Sigmoid colon (tissue), 7 donors: ENCODE results near the gene PGF. TPM values are rescaled to one million over a fixed set of nuclear protein-coding genes. Genes with fewer than 3 reads are reported as not detected.

Source experiments
- DNase-seq: peaks from one replicate; pipeline ENCODE4 v3.0.0-alpha.2; 2019
- H3K27ac ChIP-seq, 4 donors: fragments of 200-600 bp; sonication (generic); one replicate each; pipeline ENCODE4 v1.5.1; 2016 to 2019; ENCODE audit warnings: mild to moderate bottlenecking in 1 of 4
- H3K27me3 ChIP-seq, 3 donors: fragments of 200-600 bp; sonication (generic); one replicate each; pipeline ENCODE4 v1.5.1; 2019; ENCODE audit warnings: mild to moderate bottlenecking in 1 of 3
- H3K36me3 ChIP-seq, 4 donors: fragments of 200-600 bp; sonication (generic); one replicate each; pipeline ENCODE4 v1.5.1; 2016 to 2019
- H3K4me1 ChIP-seq, 4 donors: fragments of 200-600 bp; sonication (generic); one replicate each; pipeline ENCODE4 v1.5.1; 2017 to 2019
- H3K4me3 ChIP-seq, 4 donors: fragments of 200-600 bp; sonication (generic); one replicate each; pipeline ENCODE4 v1.5.1; 2017 to 2019; ENCODE audit warnings: mild to moderate bottlenecking in 2 of 4, moderate library complexity in 1 of 4
- H3K9me3 ChIP-seq, 4 donors: fragments of 200-600 bp in 3 of 4; sonication (generic) in 3 of 4; one replicate each; pipeline versions ENCODE4 v1.5.1 to v1.6.1; 2013 to 2019
- CTCF ChIP-seq, 4 experiments: fragments of 450-650 bp in 3 of 4; fragments of 200-600 bp in 1 of 4; IDR thresholded peaks; one replicate each; pipeline ENCODE4 v1.5.1; 2016 to 2019; ENCODE audit warnings: antibody characterized with exemption in 4 of 4, mild to moderate bottlenecking in 3 of 4, moderate library complexity in 2 of 4
- EP300 ChIP-seq, 4 donors: sonication (generic); formaldehyde crosslinking; IDR thresholded peaks; one replicate each; pipeline ENCODE4 v1.6.1; 2017; ENCODE audit warnings: antibody characterized with exemption in 4 of 4
- POLR2A ChIP-seq, 2 donors: fragments of 450-650 bp; IDR thresholded peaks; one replicate each; pipeline ENCODE4 v1.6.1; 2016; ENCODE audit warnings: antibody characterized with exemption in 2 of 2, mild to moderate bottlenecking in 2 of 2, moderate library complexity in 2 of 2
- POLR2AphosphoS5 ChIP-seq, 4 donors: sonication (generic); formaldehyde crosslinking; IDR thresholded peaks; one replicate each; pipeline ENCODE4 v1.6.1; 2017; ENCODE audit warnings: antibody characterized with exemption in 4 of 4
- WGBS, 2 donors: extraction: QIAGEN DNeasy Blood & Tissue Kit; methylation state at CpG; one replicate each; pipeline ENCODE4 v1.1.7; 2013; 5-methylcytosine and 5-hydroxymethylcytosine counted together
- intact Hi-C: fragments of 100-400 bp; cut with DNase I; formaldehyde crosslinking; loops from one replicate; pipeline ENCODE4 v1.15.1; 2023
- polyA plus RNA-seq, 3 donors: library from polyadenylated mRNA; stranded (reverse); fragments of 200-250 nt; gene quantifications; one replicate each; pipeline ENCODE4 v1.2.3, GENCODE V29; 2013
- total RNA-seq, 4 donors: library from RNA; depleted of rRNA; stranded (reverse); fragments of >200 nt; gene quantifications; one replicate each; pipeline ENCODE4 v1.1.0, GENCODE V29; 2016
- donor health status: healthy with polysubstance abuse.
- donor health status: Bipolar disorder and iron deficiency.
- donor health status: healthy.

PGF gene
- total and polyA plus RNA-seq, 7 donors = 1.2 to 15.6 (median 6.3) TPM

GRCh38 chr14:74919421-74920165 is 35.8 kb downstream of the PGF start:
- H3K4me1 ChIP-seq = peaks cover 0 to 34% (median 17%) of the 10 kb centered on the region in 4 donors
- H3K4me3 ChIP-seq = no peak overlapping the region
- no peaks in the 10 kb centered on the region for H3K27me3 ChIP-seq
- intact Hi-C loops = no loop called here
- peak; percentile 59 for DNase-seq
- H3K27ac ChIP-seq = no peak overlapping the region
- no peaks in the 10 kb centered on the region for H3K9me3 ChIP-seq
- 90 to 93% methylated on average over 22 of the region's 22 CpGs for WGBS, 2 donors
- peaks cover 0 to 9% (median 0%) of the 10 kb centered on the region in 4 donors for H3K36me3 ChIP-seq
- TF ChIP-seq CTCF (IDR thresholded peaks at IDR 0.05) (no peak), POLR2A (IDR thresholded peaks at IDR 0.05) (no peak), EP300 (IDR thresholded peaks at IDR 0.05) (no peak), POLR2AphosphoS5 (IDR thresholded peaks at IDR 0.05) (no peak)

- H3K36me3 ChIP-seq = peaks cover 0 to 9% (median 0%) of the 10 kb centered on the region in 4 donors
- 94 to 97% methylated on average over 9 of the region's 9 CpGs for WGBS, 2 donors
- DNase-seq = peak; percentile 52
- H3K9me3 ChIP-seq = no peaks in the 10 kb centered on the region
- H3K4me3 ChIP-seq = no peak overlapping the region
- no peak for TF ChIP-seq CTCF (IDR thresholded peaks at IDR 0.05)
- no peak for TF ChIP-seq POLR2A (IDR thresholded peaks at IDR 0.05)
- no peak for TF ChIP-seq POLR2AphosphoS5 (IDR thresholded peaks at IDR 0.05)
- peaks cover 0 to 30% (median 12%) of the 10 kb centered on the region in 4 donors for H3K4me1 ChIP-seq
- peak overlapping the region in 1 of 4 donors; percentile 60 for H3K27ac ChIP-seq
- no peaks in the 10 kb centered on the region for H3K27me3 ChIP-seq
- intact Hi-C loops = no loop called here
Observed at GRCh38 chr14:74918380-74918779, 37.0 kb downstream of the PGF start.

GRCh38 chr14:74917646-74918081 is 37.7 kb downstream of the PGF start:
- intact Hi-C loops = no loop called here
- Histone ChIP-seq H3K4me3 (no peak overlapping the region), H3K27me3 (no peaks in the 10 kb centered on the region), H3K4me1 (peaks cover 0 to 25% (median 8%) of the 10 kb centered on the region in 4 donors), H3K27ac (peak overlapping the region; percentile 19 to 60 (median 42)), H3K9me3 (no peaks in the 10 kb centered on the region), H3K36me3 (peaks cover 0 to 9% (median 0%) of the 10 kb centered on the region in 4 donors)
- 76 to 84% methylated on average over 13 of the region's 13 CpGs for WGBS, 2 donors
- peak; percentile 89 for DNase-seq
- peak in 1 of 4 donors; percentile 9 for TF ChIP-seq POLR2AphosphoS5 (IDR thresholded peaks at IDR 0.05)
- TF ChIP-seq CTCF (IDR thresholded peaks at IDR 0.05) = no peak

- DNase-seq = no peak
- H3K27ac ChIP-seq = peak overlapping the region; percentile 19 to 60 (median 42)
- WGBS, 2 donors = 86 to 97% methylated on average over 5 of the region's 5 CpGs
Observed at GRCh38 chr14:74917178-74917543, 38.2 kb downstream of the PGF start.

GRCh38 chr14:74915826-74916225 is 39.6 kb downstream of the PGF start:
- Histone ChIP-seq H3K4me1 (peaks cover 0 to 19% (median 5%) of the 10 kb centered on the region in 4 donors), H3K27me3 (no peaks in the 10 kb centered on the region)
- intact Hi-C loops = no loop called here

More at GRCh38 chr14:74917178-74917543, 38.2 kb downstream of the PGF start:
- Histone ChIP-seq H3K27me3 (no peaks in the 10 kb centered on the region), H3K9me3 (no peaks in the 10 kb centered on the region), H3K36me3 (peaks cover 0 to 9% (median 0%) of the 10 kb centered on the region in 4 donors), H3K4me3 (no peak overlapping the region), H3K4me1 (peaks cover 0 to 20% (median 6%) of the 10 kb centered on the region in 4 donors)
- TF ChIP-seq EP300 (IDR thresholded peaks at IDR 0.05) = no peak
- intact Hi-C loops = no loop called here

More at GRCh38 chr14:74915826-74916225, 39.6 kb downstream of the PGF start:
- Histone ChIP-seq H3K4me3 (no peak overlapping the region), H3K9me3 (no peaks in the 10 kb centered on the region), H3K36me3 (peaks cover 0 to 9% (median 0%) of the 10 kb centered on the region in 4 donors), H3K27ac (peak overlapping the region in 1 of 4 donors; percentile 8)
- no peak for DNase-seq
- TF ChIP-seq EP300 (IDR thresholded peaks at IDR 0.05) = no peak
- no peak for TF ChIP-seq POLR2AphosphoS5 (IDR thresholded peaks at IDR 0.05)
- no peak for TF ChIP-seq POLR2A (IDR thresholded peaks at IDR 0.05)
- TF ChIP-seq CTCF (IDR thresholded peaks at IDR 0.05) = no peak
- 56 to 61% methylated on average over 7 of the region's 7 CpGs for WGBS, 2 donors
